Pulmonary artery endothelial cell (primary cell): ENCODE data around the gene PUS3. TPM values are rescaled to one million over a fixed set of nuclear protein-coding genes. Genes with fewer than 3 reads are reported as not detected.
A peak's percentile ranks its signal among the peaks of the same experiment; 100 is the strongest.

Source experiments
- DNase-seq: peaks from one replicate; pipeline ENCODE4 v3.0.0-alpha.2; 2011; ENCODE audit warnings: low read depth, low spot score
- total RNA-seq: library from RNA; depleted of rRNA; stranded (reverse); fragments of >200 nt; gene quantifications from 2 replicates; pipeline ENCODE4 v1.2.3, GENCODE V29; 2014

The PUS3 gene, protein sequence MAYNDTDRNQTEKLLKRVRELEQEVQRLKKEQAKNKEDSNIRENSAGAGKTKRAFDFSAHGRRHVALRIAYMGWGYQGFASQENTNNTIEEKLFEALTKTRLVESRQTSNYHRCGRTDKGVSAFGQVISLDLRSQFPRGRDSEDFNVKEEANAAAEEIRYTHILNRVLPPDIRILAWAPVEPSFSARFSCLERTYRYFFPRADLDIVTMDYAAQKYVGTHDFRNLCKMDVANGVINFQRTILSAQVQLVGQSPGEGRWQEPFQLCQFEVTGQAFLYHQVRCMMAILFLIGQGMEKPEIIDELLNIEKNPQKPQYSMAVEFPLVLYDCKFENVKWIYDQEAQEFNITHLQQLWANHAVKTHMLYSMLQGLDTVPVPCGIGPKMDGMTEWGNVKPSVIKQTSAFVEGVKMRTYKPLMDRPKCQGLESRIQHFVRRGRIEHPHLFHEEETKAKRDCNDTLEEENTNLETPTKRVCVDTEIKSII
- total RNA-seq = 13.9 and 14.4 TPM in 2 replicates

DNA sequence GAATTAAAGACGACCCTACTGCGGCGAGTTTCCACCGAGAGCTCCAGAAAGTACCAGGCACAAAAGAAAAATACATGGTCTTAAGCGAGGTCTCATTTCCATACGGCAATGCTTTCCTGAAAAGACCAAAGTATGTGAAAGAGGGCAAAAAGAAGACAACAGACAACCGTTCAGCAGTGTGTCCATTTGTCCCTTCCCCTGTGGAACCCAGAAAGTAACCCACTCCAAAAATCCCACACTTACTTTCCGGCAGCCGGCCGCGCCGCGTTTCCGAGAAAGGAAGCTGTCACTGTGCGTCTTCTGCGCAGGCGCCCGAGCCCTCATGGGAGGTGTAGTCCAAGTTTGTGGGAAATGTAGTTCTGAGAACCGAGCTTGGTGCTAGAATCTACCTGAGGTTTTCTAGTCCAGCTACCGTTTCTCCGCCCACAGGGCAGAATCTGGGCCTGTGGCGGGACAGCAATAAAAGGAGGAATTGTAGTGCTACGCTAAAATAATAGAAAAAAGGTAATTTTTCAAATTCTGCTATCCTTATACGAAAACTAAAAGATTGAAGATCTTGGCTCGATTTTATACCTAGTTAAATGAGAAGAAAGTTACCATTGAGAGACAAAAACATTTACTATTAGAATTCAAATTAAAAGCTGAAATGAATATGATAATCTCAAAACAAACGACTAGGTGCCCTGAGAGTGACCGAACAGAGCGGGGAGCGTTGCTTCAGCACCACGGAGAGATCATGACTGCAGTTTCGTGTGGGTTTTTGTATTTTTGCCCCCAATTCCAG is at the start of gene PUS3:
PUS3 (minus strand) TSS at position 280 of the 784 bp plus-strand sequence. CDS start 6,922 bp downstream, outside the sequence.
- peak; percentile 37 for DNase-seq

DNA sequence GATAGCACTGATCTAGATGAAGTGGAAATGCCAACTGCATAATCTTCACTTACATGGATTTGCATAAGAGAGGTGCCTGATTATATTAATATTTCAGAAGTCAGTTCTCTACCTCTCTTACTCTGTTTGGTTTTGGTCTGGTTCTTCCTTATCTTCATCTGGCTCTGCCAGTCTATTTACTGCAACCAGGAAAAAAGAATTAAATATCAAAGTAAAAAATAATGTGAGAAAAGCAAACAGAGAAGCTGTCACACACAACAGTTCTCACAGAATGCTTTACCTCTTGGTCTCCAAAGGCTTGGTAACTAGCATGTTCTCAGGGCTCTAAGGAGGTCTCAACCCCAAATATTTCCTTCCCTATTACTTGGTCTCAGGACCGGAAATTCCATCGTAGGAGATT is 49.6 kb upstream of the PUS3 start:
- no peak for DNase-seq

DNA sequence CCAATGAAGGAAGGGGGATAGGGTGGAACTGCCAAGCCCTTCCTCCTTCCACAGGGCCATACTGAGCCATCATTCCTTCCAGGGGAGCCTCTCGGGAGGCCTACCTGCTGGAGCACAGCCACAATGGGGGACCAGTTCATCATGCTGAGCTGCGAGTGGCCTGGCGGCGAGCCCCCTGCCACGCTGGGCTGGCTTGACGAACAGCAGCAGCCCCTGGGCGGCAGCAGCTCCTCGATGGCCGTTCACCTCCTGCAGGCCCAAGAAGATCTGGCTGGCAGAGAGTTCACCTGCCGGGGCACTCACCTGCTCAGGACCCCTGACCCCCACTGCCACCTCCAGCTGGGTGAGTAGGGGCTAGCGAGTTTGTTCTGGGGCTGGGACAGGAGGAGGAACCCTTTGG is 48.7 kb upstream of the PUS3 start:
- no peak for DNase-seq

- DNase-seq = no peak
These were observed 48.0 kb upstream of the PUS3 start for GRCh38 chr11:125950696-125951651.

DNA sequence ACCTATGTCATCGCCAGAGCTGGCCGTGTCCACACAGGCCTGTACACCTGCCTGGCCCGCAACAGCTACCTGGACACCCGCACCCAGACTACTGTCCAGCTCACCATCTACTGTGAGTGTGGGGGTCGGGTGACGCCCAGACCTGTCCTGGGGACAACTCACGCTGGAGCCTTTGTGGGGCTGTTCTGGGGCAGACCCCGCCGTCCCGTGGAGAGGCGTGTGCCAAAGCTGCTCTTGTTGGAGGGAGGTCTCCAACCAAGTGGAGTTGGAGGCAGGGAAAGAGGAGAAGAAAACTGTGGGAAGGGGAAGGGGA is 47.1 kb upstream of the PUS3 start:
- DNase-seq = no peak

DNA sequence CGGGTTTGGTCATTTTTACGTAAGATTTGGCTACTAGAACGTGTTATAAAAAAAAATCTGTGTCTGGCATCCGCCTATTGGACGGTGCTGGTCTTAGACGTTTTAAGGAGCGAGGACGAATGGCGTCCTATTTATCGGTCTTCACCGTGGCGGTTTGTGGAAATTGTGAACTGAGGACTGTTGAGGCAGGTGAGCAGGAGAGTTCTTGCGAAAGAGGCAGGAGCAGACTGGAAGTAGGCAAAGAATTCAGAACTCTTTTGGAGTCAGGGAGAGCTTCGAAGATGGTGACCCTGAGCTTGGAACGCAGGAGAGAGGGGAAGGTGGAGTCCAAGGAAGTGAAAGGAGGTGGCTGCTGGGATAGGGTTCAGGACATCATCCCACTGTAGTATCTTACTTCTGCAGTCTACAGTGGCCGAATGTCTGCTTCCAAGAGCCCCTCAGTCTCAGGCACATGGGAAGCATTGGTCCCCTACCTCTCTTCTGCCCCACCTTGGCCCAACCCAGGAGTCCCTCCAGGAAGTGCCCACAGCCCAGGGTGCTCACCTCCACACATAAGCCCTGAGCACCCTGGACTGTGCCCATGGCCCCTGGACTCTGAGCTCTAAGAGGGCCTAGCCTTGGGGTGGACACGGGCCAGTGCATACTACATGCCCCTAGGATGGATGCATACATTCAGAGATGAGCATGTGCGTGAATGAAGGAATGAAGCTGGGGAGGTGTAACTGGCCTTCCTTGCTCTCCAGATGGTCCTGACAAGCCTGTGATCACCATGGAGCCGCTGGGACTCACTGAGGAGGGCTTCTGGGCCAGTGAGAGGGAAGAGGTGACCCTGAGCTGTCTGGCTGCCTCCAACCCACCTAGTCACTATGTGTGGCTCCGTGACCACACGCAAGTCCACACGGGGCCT is 46.5 kb upstream of the PUS3 start:
- DNase-seq = no peak

DNA sequence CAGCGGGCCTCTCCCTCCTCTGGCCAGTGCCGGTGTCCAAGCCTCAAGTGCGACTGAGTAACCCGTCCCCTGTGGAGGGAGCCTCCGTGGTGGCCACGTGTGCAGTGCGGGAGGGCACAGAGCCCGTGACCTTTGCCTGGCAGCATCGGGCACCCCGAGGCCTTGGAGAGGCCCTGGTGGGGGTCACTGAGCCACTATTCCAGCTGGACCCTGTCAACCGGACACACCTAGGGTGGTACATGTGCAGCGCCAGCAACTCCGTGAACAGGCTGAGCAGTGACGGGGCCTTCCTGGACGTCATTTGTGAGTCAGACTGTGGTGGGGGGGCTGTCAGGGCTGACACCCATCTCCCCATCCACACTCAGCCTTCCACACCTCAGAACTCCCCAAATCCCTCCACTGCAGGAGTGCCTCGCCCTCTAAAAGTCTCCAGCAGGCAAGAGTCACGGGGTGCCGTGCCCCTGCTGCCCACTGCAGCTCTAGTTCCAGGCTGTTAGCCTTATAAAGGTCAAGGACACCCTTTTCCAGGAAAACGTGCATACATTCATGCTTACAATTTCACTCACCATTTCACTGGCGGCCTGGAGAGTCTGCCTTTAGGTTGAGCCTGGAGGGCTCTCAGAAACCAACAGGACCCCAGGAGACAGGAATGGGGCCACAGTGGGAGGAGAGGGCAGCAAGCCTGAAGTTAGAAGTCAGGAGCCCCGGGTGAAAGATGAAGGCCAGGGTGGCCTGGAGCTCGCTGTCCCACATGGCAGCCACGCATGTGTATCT is 45.5 kb upstream of the PUS3 start:
- no peak for DNase-seq

- DNase-seq = no peak
These were observed 44.6 kb upstream of the PUS3 start for GRCh38 chr11:125947419-125948277.

DNA sequence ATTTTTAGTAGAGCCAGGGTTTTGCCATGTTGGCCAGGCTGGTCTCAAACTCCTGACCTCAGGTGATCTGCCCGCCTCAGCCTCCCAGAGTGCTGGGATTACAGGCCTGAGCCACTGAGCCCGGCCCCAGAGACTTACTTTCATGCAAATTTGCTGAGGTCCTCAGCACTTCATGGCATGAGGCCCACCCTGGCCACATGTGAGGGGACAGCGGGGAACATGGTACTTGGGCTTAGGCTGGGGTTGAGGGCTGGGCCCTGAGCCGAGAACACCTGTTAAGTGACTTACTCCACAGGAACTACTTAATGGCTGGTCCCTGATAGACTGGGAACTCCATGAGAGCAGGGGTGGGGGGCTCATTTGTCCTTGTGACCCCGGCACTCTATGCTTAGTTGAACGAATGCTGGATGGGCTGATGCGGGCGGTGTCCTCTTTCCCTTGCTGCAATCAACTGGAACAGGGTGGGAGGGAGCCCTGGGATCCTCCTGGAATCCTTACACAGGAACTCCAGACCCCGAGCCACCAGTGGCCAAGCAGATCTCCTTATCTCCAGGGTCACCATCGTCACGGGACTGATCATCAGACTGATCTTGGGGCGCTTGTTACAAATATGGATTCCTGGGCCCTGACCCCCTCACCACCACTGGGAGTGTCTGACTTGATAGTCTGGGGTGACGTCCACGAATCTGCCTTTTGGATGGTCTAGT is 43.9 kb upstream of the PUS3 start:
- no peak for DNase-seq

DNA sequence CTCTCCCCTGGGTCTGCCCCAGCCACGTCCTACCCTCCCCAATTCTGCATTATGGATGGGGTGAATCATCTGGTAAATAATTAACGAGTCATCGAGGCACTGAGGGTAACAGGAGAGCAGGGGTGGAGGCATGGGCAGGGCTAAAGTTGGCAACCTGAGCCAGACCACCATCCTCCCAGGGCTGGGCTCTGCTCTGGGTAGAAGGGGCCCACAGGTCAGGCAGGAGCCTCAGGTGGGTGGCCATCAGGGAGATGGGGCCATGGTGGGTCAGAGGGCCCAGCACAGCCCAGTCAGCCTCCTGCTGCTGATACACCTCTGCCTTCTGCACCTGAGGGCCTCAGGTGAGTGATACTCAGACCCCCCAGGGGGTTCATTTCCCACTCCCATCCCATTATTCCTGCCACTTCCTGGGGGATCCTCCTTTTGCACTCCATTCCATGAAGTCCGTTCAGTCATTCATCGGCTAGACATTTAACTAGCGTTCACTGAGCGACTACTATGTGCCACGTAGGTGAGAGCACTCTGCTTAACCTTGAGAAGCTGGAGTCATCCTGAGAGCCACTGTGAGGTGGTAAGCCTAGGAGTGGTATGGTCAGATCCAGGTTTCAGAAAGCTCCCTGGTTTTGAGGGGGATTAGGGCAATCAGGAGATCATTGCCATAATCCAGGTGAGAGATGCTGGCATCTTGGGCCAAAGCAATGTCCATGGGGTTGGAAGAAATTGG is 43.0 kb upstream of the PUS3 start, which contains the start of gene VSIG10L2:
VSIG10L2 (plus strand) TSS at position 248 of the 724 bp plus-strand sequence; CDS start at position 260, 12 bp downstream.
- no peak for DNase-seq

GRCh38 chr11:125945011-125945796 is 42.2 kb upstream of the PUS3 start:
- no peak for DNase-seq

- DNase-seq = no peak
These were observed 41.5 kb upstream of the PUS3 start for GRCh38 chr11:125944350-125945010.

DNA sequence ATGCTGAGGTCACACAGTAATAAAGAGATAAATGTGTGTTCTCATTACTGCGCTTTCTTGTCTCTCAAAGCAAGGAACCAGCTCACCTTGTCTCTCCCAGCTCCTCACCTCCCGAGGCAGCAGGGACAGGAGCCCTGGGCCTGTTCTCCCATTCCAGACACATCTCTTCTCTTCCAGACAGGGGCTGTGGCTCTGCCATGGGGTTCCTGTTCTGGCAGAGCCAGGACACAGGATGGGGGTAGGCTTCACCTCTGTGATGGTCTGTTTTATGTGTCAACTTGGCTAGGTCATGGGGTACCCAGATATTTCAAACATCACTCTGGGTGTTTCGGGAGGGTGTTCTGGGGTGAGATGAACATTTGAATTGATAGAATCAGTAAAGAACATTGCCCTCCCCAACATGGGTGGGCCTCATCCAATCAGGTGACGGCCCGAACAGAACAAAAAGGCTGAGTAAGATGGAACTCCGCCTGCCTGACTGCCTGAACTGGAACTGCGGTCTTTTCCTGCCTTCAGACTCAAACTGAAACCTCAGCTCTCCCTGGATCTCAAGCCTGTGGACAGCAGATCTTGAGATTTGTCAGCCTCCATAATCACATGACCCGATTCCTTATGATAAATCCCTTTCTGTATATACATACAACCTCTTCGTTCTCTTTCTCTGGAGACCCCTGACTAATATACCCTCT is 40.8 kb upstream of the PUS3 start:
- no peak for DNase-seq

DNA sequence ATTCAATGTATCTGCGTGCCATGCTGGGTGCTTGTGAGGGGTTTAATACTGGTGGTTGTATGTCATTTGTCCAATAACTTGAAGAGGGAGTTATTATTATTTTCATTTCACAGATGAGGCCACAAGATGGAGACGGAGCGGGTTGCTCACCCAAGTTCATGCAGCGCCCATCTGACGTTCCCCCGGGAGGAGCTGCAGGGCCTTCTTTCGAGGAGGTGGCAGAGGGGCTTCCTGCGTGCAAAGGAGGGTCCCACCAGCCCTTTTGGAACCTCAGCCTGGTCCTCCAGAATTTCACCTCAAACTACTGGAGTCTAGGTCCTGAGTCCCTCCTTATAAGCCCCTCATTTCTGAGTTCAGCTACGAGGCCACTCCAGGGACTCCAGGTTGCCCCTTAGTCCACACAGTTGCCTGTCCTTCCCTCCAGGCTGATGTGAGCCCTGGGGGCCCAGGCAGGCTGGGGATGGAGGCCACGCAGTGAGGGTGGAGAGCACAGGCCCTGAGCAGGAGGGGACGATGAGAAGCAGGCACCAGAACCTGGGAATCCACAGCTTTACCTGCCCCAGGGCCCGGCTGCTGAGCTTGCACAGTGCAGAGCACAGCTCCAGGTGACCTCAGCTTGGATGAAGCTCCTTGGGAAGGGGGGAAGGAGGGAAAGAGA is 39.9 kb upstream of the PUS3 start:
- DNase-seq = no peak
